A673 (cell line): ENCODE results near the gene HSPG2. TPM values are rescaled to one million over a fixed set of nuclear protein-coding genes. Genes with fewer than 3 reads are reported as not detected.
"Not testable (repeated sequence)": the region's sequence is repeated elsewhere in the genome, so short reads cannot be mapped to it uniquely, and the experiment has no call there.

Experiments used
- Bru-seq: library from RNA; stranded (reverse); fragments of 400-500 nt; gene quantifications from one replicate; lab custom pipeline; 2021; lab: Mats Ljungman, UMichigan
- BruChase-seq, 2 experiments: library from RNA; stranded (reverse); fragments of 400-500 nt; gene quantifications; one replicate each; lab custom pipeline; 2021; lab: Mats Ljungman, UMichigan
- BruUV-seq: library from RNA; stranded (reverse); fragments of 400-500 nt; replicated peaks from 2 replicates; lab custom pipeline; 2021; lab: Mats Ljungman, UMichigan
- CTCF ChIA-PET: fragments of 300-600 bp; sonication (Branson Sonifier 250); formaldehyde crosslinking; loops from one replicate; lab custom pipeline; 2022; ENCODE audit warnings: antibody characterized with exemption; lab: Charles Lee
- POLR2A ChIA-PET: fragments of 300-600 bp; sonication (Branson Sonifier 250); formaldehyde crosslinking; loops from one replicate; lab custom pipeline; 2022; ENCODE audit warnings: antibody characterized with exemption; ENCODE audit not compliant: low non-redundant PET; lab: Charles Lee
- DNase-seq: peaks from one replicate; pipeline ENCODE4 v3.0.0-alpha.2; 2015; ENCODE audit warnings: low spot score
- H3K27ac ChIP-seq: fragments of 200-600 bp; sonication (generic); 2 replicates; pipeline ENCODE4 v1.5.1; 2016; ENCODE audit warnings: mixed run types, low read depth, mild to moderate bottlenecking, mixed read lengths, antibody characterized with exemption, low read length; ENCODE audit not compliant: poor library complexity, severe bottlenecking
- H3K27me3 ChIP-seq: fragments of 200-600 bp; sonication (generic); replicated peaks from 2 replicates; pipeline ENCODE4 v1.6.1; 2017; ENCODE audit warnings: mixed run types, low read depth, mild to moderate bottlenecking, mixed read lengths, antibody characterized with exemption, low read length; ENCODE audit not compliant: insufficient read depth, poor library complexity
- H3K36me3 ChIP-seq: fragments of 200-600 bp; sonication (generic); 2 replicates; pipeline ENCODE4 v1.6.1; 2016; ENCODE audit warnings: mixed run types, mild to moderate bottlenecking, mixed read lengths, antibody characterized with exemption, low read length; ENCODE audit not compliant: insufficient read depth, poor library complexity, severe bottlenecking
- H3K4me1 ChIP-seq: fragments of 200-600 bp; sonication (generic); 2 replicates; pipeline ENCODE4 v1.6.1; 2017; ENCODE audit warnings: mixed run types, mild to moderate bottlenecking, mixed read lengths, antibody characterized with exemption, low read length; ENCODE audit not compliant: insufficient read depth, poor library complexity, severe bottlenecking
- H3K4me3 ChIP-seq: fragments of 200-600 bp; sonication (generic); 2 replicates; pipeline ENCODE4 v1.5.1; 2016; ENCODE audit warnings: low read depth, mixed run types, mild to moderate bottlenecking, mixed read lengths, low read length; ENCODE audit not compliant: poor library complexity, severe bottlenecking
- H3K9me3 ChIP-seq: fragments of 200-600 bp; sonication (generic); 2 replicates; pipeline ENCODE4 v1.6.1; 2016; ENCODE audit warnings: mixed run types, low read depth, mild to moderate bottlenecking, mixed read lengths, antibody characterized with exemption, low read length; ENCODE audit not compliant: poor library complexity, severe bottlenecking
- EZH2 ChIP-seq: fragments of 200-600 bp; sonication (generic); IDR thresholded peaks from 2 replicates; pipeline ENCODE4 v1.6.1; 2017; ENCODE audit warnings: borderline replicate concordance, low read depth, mild to moderate bottlenecking, mixed read lengths, antibody characterized with exemption, low read length; ENCODE audit not compliant: poor library complexity, severe bottlenecking
- intact Hi-C: fragments of 100-400 bp; cut with micrococcal nuclease; formaldehyde crosslinking; loops from one replicate; pipeline ENCODE4 v1.10.0; 2022; ENCODE audit not compliant: unreplicated experiment
- long read RNA-seq: library from polyadenylated mRNA; stranded (forward); transcript quantifications from one replicate; pipeline ENCODE4 v2.0.0, GENCODE V29; 2022
- total RNA-seq: library from RNA; stranded (reverse); gene quantifications from 2 replicates; pipeline ENCODE4 v1.2.3, GENCODE V29; 2021
- TF ChIP-seq, protein P1 (sequence below): fragments of 300-800, 200-600 bp; sonication (generic); conservative IDR thresholded peaks from 2 replicates; pipeline ENCODE4 v1.5.1; 2017; ENCODE audit warnings: low read depth, mild to moderate bottlenecking, antibody characterized with exemption, low read length, moderate library complexity, mixed read lengths

The HSPG2 gene
- total RNA-seq (10.4 and 19.8 TPM in 2 replicates), Bru-seq, nascent RNA (percentile 32 among the genes with signal in this experiment), BruChase-seq, experiment 1, labeled RNA remaining after a 2-hour chase (percentile 38 among the genes with signal in this experiment), BruChase-seq, experiment 2, labeled RNA remaining after a 6-hour chase (percentile 38 among the genes with signal in this experiment)
- long read RNA-seq, partial matches to known transcripts = 6 of 9 reads
- long read RNA-seq, other reads (novel, unspliced or antisense) = 3 of 9 reads

DNA sequence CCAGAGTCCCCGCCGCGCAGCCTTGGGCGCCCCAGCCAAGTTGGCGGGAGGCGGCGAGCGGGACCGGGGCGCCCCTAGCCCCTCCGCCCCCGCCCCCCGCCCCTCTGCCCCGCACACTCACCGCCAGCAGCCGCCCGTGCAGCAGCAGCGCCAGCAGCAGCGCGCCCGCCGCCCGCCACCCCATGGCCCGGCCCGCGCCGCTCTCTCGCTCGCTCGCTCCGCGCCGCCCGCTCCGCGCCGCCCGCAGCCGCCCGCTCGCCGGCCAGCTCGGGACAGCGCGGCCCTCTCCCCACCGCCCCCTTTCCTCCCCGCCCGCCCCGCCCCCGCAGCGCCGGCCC is at the start of gene HSPG2:
TSS of gene HSPG2 (minus strand) at position 277 of the 338 bp plus-strand sequence. CDS start at position 184, 93 bp downstream.
- DNase-seq = no peak
- intact Hi-C loops = no loop called here
- CTCF ChIA-PET = interaction anchor here (0.5 kb wide), 1 partner anchor 17 kb away, joined by 6 read pairs; no protein-coding TSS in a partner anchor
- H3K4me1 ChIP-seq = peaks cover 27% of the 10 kb centered on the region
- no TSS peak for BruUV-seq
- no peaks in the 10 kb centered on the region for H3K9me3 ChIP-seq
- no peaks in the 10 kb centered on the region for H3K36me3 ChIP-seq
- POLR2A ChIA-PET = no interaction called here
- H3K27me3 ChIP-seq = no peaks in the 10 kb centered on the region
- H3K4me3 ChIP-seq = peak within 1 kb of the TSS; percentile 50
- TF ChIP-seq, protein P1, sequence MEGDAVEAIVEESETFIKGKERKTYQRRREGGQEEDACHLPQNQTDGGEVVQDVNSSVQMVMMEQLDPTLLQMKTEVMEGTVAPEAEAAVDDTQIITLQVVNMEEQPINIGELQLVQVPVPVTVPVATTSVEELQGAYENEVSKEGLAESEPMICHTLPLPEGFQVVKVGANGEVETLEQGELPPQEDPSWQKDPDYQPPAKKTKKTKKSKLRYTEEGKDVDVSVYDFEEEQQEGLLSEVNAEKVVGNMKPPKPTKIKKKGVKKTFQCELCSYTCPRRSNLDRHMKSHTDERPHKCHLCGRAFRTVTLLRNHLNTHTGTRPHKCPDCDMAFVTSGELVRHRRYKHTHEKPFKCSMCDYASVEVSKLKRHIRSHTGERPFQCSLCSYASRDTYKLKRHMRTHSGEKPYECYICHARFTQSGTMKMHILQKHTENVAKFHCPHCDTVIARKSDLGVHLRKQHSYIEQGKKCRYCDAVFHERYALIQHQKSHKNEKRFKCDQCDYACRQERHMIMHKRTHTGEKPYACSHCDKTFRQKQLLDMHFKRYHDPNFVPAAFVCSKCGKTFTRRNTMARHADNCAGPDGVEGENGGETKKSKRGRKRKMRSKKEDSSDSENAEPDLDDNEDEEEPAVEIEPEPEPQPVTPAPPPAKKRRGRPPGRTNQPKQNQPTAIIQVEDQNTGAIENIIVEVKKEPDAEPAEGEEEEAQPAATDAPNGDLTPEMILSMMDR = no peak
- TF ChIP-seq EZH2 = no peak
- peak within 1 kb of the TSS; percentile 81 for H3K27ac ChIP-seq

DNA sequence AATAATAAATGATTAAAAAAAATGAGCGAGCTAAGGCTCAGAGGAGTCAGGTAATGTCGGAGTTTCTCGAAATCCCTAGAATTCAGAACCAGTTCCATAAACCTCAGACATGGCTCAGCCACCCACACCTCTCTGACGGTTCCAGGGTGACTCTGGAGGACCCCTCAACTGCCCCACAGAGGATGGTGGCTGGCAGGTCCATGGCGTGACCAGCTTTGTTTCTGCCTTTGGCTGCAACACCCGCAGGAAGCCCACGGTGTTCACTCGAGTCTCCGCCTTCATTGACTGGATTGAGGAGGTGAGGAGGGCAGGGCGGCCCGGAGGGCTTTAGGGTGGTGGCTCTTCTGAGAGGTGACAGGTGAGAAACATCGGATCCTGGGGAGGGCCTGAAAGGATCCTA is 49.3 kb upstream of the HSPG2 start:
- intact Hi-C loops, H3K4me3 ChIP-seq, BruUV-seq, POLR2A ChIA-PET, CTCF ChIA-PET, H3K27me3 ChIP-seq, H3K27ac ChIP-seq, H3K4me1 ChIP-seq, DNase-seq, H3K9me3 ChIP-seq, H3K36me3 ChIP-seq: not testable (repeated sequence)

DNA sequence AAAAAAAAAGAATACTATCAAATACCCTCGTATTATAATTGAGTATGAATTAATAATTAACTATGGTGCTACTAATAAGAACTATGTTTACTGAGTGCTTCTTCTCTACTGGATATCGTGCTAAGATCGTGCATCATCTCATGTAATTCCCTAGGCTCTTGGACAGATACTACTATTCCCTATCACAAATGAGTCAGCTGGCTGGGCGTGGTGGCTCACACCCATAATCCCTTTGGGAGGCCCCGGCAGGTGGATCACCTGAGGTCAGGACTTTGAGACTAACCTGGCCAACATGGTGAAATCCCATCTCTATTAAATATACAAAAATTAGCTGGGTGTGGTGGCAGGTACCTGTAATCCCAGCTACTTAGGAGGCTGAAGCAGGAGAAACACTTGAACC is 48.8 kb upstream of the HSPG2 start:
- H3K9me3 ChIP-seq, H3K4me1 ChIP-seq, POLR2A ChIA-PET, BruUV-seq, H3K36me3 ChIP-seq, H3K27ac ChIP-seq, H3K27me3 ChIP-seq, intact Hi-C loops, CTCF ChIA-PET, DNase-seq, H3K4me3 ChIP-seq: not testable (repeated sequence)

DNA sequence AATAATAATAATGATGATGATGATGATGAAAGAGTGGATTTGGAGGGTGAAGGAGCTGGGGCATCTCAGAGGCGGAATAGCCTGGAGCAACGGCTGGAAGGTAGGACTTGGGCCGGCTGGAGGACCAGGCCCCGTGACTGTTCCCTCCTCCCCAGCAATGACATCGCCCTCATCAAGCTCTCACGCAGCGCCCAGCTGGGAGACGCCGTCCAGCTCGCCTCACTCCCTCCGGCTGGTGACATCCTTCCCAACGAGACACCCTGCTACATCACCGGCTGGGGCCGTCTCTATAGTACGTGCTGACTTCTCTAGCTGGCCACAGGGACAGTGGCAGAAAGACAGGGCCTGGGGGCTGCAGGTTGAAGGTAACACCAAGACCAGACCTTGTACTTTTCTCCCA is 46.4 kb upstream of the HSPG2 start:
- H3K27me3 ChIP-seq, H3K4me1 ChIP-seq, H3K4me3 ChIP-seq, POLR2A ChIA-PET, H3K9me3 ChIP-seq, H3K27ac ChIP-seq, intact Hi-C loops, BruUV-seq, H3K36me3 ChIP-seq, DNase-seq, CTCF ChIA-PET: not testable (repeated sequence)

DNA sequence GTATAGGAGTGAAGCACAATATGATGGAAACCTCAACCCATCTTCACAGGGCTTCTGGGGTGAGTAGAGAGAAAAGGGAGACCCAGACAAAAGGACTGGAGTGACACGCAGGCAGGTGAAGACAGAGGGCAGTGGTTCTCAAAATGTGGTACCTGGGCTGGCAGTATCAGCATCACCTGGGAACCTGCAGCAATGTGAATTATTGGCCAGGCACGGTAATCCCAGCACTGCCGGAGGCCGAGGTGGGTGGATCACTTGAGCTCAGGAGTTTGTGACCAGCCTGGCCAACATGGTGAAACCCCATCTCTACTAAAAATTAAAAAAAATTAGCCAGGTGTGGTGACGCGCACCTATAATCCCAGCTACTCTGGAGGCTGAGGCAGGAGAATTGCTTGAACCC is 45.0 kb upstream of the HSPG2 start:
- POLR2A ChIA-PET, H3K9me3 ChIP-seq, BruUV-seq, H3K4me1 ChIP-seq, H3K27ac ChIP-seq, DNase-seq, H3K4me3 ChIP-seq, CTCF ChIA-PET, H3K27me3 ChIP-seq, intact Hi-C loops, H3K36me3 ChIP-seq: not testable (repeated sequence)

DNA sequence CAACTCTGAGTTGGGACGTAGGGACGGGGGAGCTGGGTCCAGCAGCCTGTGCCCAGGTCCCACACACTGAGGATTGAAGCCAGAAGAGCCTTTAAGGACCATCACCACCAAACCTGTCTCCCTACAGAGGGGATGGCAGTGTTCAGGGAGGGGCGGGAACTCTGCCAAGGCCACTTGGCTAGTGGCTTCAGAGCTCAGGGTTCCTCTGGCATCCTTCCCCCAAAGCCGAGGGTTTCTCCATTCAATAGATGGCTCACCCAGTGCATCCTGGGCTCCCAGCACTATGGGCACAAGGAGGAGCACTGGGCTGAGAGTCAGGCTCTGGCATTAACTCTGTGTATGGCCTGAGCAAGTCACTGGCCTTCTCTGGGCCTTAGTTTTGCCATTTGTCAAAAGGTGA is 44.1 kb upstream of the HSPG2 start:
- H3K9me3 ChIP-seq, H3K27ac ChIP-seq, BruUV-seq, POLR2A ChIA-PET, DNase-seq, intact Hi-C loops, H3K27me3 ChIP-seq, CTCF ChIA-PET, H3K4me3 ChIP-seq, H3K36me3 ChIP-seq, H3K4me1 ChIP-seq: not testable (repeated sequence)
